Measurements from ENCODE around the gene ABCB1.
"Not testable (repeated sequence)": the region's sequence is repeated elsewhere in the genome, so short reads cannot be mapped to it uniquely, and the experiment has no call there.

ABCB1 gene

GRCh38 chr7:87464830-87465533 lies 135.7 kb downstream of the ABCB1 start:
- not testable (repeated sequence) for H3K36me3 ChIP-seq (ENCODE audit: control insufficient read depth in 2 of 2, insufficient read depth in 2 of 2, low read length in 2 of 2); H3K4me1 ChIP-seq (ENCODE audit: control insufficient read depth in 2 of 2, insufficient read depth in 2 of 2, low read length in 2 of 2); H3K27ac ChIP-seq (ENCODE audit: low read depth in 2 of 2, low read length in 2 of 2); H3K9ac ChIP-seq (ENCODE audit: low read depth in 1 of 2, low read length in 2 of 2); H3K9me3 ChIP-seq (ENCODE audit: control insufficient read depth in 2 of 2, low read length in 2 of 2); H3K27me3 ChIP-seq (ENCODE audit: control insufficient read depth in 2 of 2, insufficient read depth in 2 of 2, low read length in 2 of 2)
- H3K4me3 ChIP-seq (ENCODE audit: low read length in 2 of 2) = peak overlapping the region in 1 of 2 donors; percentile 26

- H3K36me3 ChIP-seq (ENCODE audit: control insufficient read depth in 2 of 2, insufficient read depth in 2 of 2, low read length in 2 of 2) = no peaks in the 10 kb centered on the region
- H3K4me3 ChIP-seq (ENCODE audit: low read length in 2 of 2) = no peak overlapping the region
- H3K9me3 ChIP-seq (ENCODE audit: control insufficient read depth in 2 of 2, low read length in 2 of 2) = no peaks in the 10 kb centered on the region
- H3K4me1 ChIP-seq (ENCODE audit: control insufficient read depth in 2 of 2, insufficient read depth in 2 of 2, low read length in 2 of 2) = no peaks in the 10 kb centered on the region
- no peak overlapping the region for H3K27ac ChIP-seq (ENCODE audit: low read depth in 2 of 2, low read length in 2 of 2)
- H3K27me3 ChIP-seq (ENCODE audit: control insufficient read depth in 2 of 2, insufficient read depth in 2 of 2, low read length in 2 of 2) = no peaks in the 10 kb centered on the region
- no peak overlapping the region for H3K9ac ChIP-seq (ENCODE audit: low read depth in 1 of 2, low read length in 2 of 2)
These were observed 136.7 kb downstream of the ABCB1 start for GRCh38 chr7:87463982-87464381.

- not testable (repeated sequence) for H3K4me3 ChIP-seq (ENCODE audit: low read length in 2 of 2); H3K4me1 ChIP-seq (ENCODE audit: control insufficient read depth in 2 of 2, insufficient read depth in 2 of 2, low read length in 2 of 2); H3K9me3 ChIP-seq (ENCODE audit: control insufficient read depth in 2 of 2, low read length in 2 of 2); H3K27ac ChIP-seq (ENCODE audit: low read depth in 2 of 2, low read length in 2 of 2); H3K27me3 ChIP-seq (ENCODE audit: control insufficient read depth in 2 of 2, insufficient read depth in 2 of 2, low read length in 2 of 2); H3K36me3 ChIP-seq (ENCODE audit: control insufficient read depth in 2 of 2, insufficient read depth in 2 of 2, low read length in 2 of 2); H3K9ac ChIP-seq (ENCODE audit: low read depth in 1 of 2, low read length in 2 of 2)
These were observed 140.2 kb downstream of the ABCB1 start for GRCh38 chr7:87460444-87460843.

- no peaks in the 10 kb centered on the region for H3K27me3 ChIP-seq (ENCODE audit: control insufficient read depth in 2 of 2, insufficient read depth in 2 of 2, low read length in 2 of 2)
- H3K9me3 ChIP-seq (ENCODE audit: control insufficient read depth in 2 of 2, low read length in 2 of 2) = no peaks in the 10 kb centered on the region
- no peak overlapping the region for H3K27ac ChIP-seq (ENCODE audit: low read depth in 2 of 2, low read length in 2 of 2)
- H3K36me3 ChIP-seq (ENCODE audit: control insufficient read depth in 2 of 2, insufficient read depth in 2 of 2, low read length in 2 of 2) = no peaks in the 10 kb centered on the region
- H3K4me3 ChIP-seq (ENCODE audit: low read length in 2 of 2) = no peak overlapping the region
- no peak overlapping the region for H3K9ac ChIP-seq (ENCODE audit: low read depth in 1 of 2, low read length in 2 of 2)
- H3K4me1 ChIP-seq (ENCODE audit: control insufficient read depth in 2 of 2, insufficient read depth in 2 of 2, low read length in 2 of 2) = no peaks in the 10 kb centered on the region
These were observed 140.7 kb downstream of the ABCB1 start for GRCh38 chr7:87459941-87460340.

GRCh38 chr7:87458148-87458547 lies 142.5 kb downstream of the ABCB1 start:
- H3K9ac ChIP-seq (ENCODE audit: low read depth in 1 of 2, low read length in 2 of 2) = no peak overlapping the region

GRCh38 chr7:87456247-87456646 lies 144.4 kb downstream of the ABCB1 start:
- H3K27ac ChIP-seq (ENCODE audit: low read depth in 2 of 2, low read length in 2 of 2) = no peak overlapping the region
- no peak overlapping the region for H3K9ac ChIP-seq (ENCODE audit: low read depth in 1 of 2, low read length in 2 of 2)
- H3K4me1 ChIP-seq (ENCODE audit: control insufficient read depth in 2 of 2, insufficient read depth in 2 of 2, low read length in 2 of 2) = no peaks in the 10 kb centered on the region
- H3K9me3 ChIP-seq (ENCODE audit: control insufficient read depth in 2 of 2, low read length in 2 of 2) = no peaks in the 10 kb centered on the region
- H3K4me3 ChIP-seq (ENCODE audit: low read length in 2 of 2) = no peak overlapping the region
- H3K36me3 ChIP-seq (ENCODE audit: control insufficient read depth in 2 of 2, insufficient read depth in 2 of 2, low read length in 2 of 2) = no peaks in the 10 kb centered on the region
- H3K27me3 ChIP-seq (ENCODE audit: control insufficient read depth in 2 of 2, insufficient read depth in 2 of 2, low read length in 2 of 2) = no peaks in the 10 kb centered on the region

More at GRCh38 chr7:87458148-87458547, 142.5 kb downstream of the ABCB1 start:
- Histone ChIP-seq H3K27me3 (ENCODE audit: control insufficient read depth in 2 of 2, insufficient read depth in 2 of 2, low read length in 2 of 2) (no peaks in the 10 kb centered on the region), H3K36me3 (ENCODE audit: control insufficient read depth in 2 of 2, insufficient read depth in 2 of 2, low read length in 2 of 2) (no peaks in the 10 kb centered on the region), H3K4me1 (ENCODE audit: control insufficient read depth in 2 of 2, insufficient read depth in 2 of 2, low read length in 2 of 2) (no peaks in the 10 kb centered on the region), H3K27ac (ENCODE audit: low read depth in 2 of 2, low read length in 2 of 2) (no peak overlapping the region), H3K9me3 (ENCODE audit: control insufficient read depth in 2 of 2, low read length in 2 of 2) (no peaks in the 10 kb centered on the region), H3K4me3 (ENCODE audit: low read length in 2 of 2) (no peak overlapping the region)

All from mucosa of rectum (tissue), 2 donors.